HCT116 (cell line): ENCODE results near the gene MLEC. TPM values are rescaled to one million over a fixed set of nuclear protein-coding genes. Genes with fewer than 3 reads are reported as not detected.

Source experiments
- ATAC-seq: fragments of 200-7000 bp; cut with Tn5 transposase; 2 replicates; pipeline ENCODE4 v1.9.1; 2020; ENCODE audit warnings: mild to moderate bottlenecking, moderate library complexity
- BruUV-seq: library from RNA; stranded (reverse); fragments of 400-500 nt; replicated peaks from 2 replicates; lab custom pipeline; 2021; lab: Mats Ljungman, UMichigan
- CTCF ChIA-PET: fragments of 300-600 bp; sonication (Branson Sonifier 250); formaldehyde crosslinking; loops from one replicate; lab custom pipeline; 2021; ENCODE audit warnings: antibody characterized with exemption; lab: Charles Lee
- POLR2A ChIA-PET: fragments of 300-600, 350-600 bp; sonication (Branson Sonifier 250); formaldehyde crosslinking; loops from one replicate; lab custom pipeline; 2021; ENCODE audit warnings: antibody characterized with exemption; lab: Charles Lee
- RAD21 ChIA-PET, 2 experiments: fragments of 300-600 bp; sonication (Branson Sonifier 250); formaldehyde crosslinking; loops; one replicate each; lab custom pipeline; 2023; ENCODE audit warnings: low total read pairs in 2 of 2; ENCODE audit not compliant: uncharacterized antibody in 2 of 2, unreplicated experiment in 2 of 2, low non-redundant PET in 1 of 2; lab: Charles Lee
- DNase-seq: peaks from one replicate; pipeline ENCODE4 v3.0.0-alpha.2; 2010; ENCODE audit warnings: low read depth, low spot score
- H2AFZ ChIP-seq: fragments of 200-600 bp; shearing (Covaris generic), sonication (generic); 2 replicates; pipeline ENCODE4 v1.6.1; 2017; ENCODE audit warnings: low read depth, mixed run types, mixed read lengths, antibody characterized with exemption, low read length; ENCODE audit not compliant: poor library complexity, severe bottlenecking
- H3K27ac ChIP-seq: 2 replicates; pipeline ENCODE4 v1.5.1; 2012; ENCODE audit warnings: low read depth, low read length
- H3K27me3 ChIP-seq: fragments of 200-600 bp; sonication (generic); 2 replicates; pipeline ENCODE4 v1.6.1; 2016; ENCODE audit warnings: mixed run types, low read length, mixed read lengths; ENCODE audit not compliant: insufficient read depth
- H3K36me3 ChIP-seq, 2 experiments: fragments of 200-500 bp in 1 of 2; fragments of 200-600 bp in 1 of 2; sonication (Bioruptor generic) in 1 of 2; sonication (generic) in 1 of 2; 2 replicates each; pipeline versions ENCODE4 v1.5.1 to v1.6.1; 2014 to 2016; ENCODE audit warnings: low read length in 2 of 2, inconsistent platforms in 1 of 2, mixed read lengths in 1 of 2, mixed run types in 1 of 2; ENCODE audit not compliant: insufficient read depth in 2 of 2, control insufficient read depth in 1 of 2
- H3K4me1 ChIP-seq, 2 experiments: fragments of 200-600 bp in 1 of 2; sonication (generic) in 1 of 2; 2 replicates each; pipeline versions ENCODE4 v1.5.1 to v1.6.1; 2012 to 2017; ENCODE audit warnings: low read length in 2 of 2, inconsistent platforms in 1 of 2, mild to moderate bottlenecking in 1 of 2, mixed read lengths in 1 of 2, mixed run types in 1 of 2, moderate library complexity in 1 of 2; ENCODE audit not compliant: insufficient read depth in 2 of 2, control insufficient read depth in 1 of 2
- H3K4me2 ChIP-seq: fragments of 200-600 bp; sonication (generic); 2 replicates; pipeline ENCODE4 v1.6.1; 2017; ENCODE audit warnings: mixed run types, low read length, mixed read lengths
- H3K4me3 ChIP-seq, 2 experiments: fragments of 200-600 bp in 1 of 2; sonication (generic) in 1 of 2; replicated peaks in 1 of 2; 2 replicates each; pipeline ENCODE4 v1.5.1; 2011 to 2016; ENCODE audit warnings: low read length in 2 of 2, control low read depth in 1 of 2, low read depth in 1 of 2, mild to moderate bottlenecking in 1 of 2, mixed read lengths in 1 of 2, mixed run types in 1 of 2
- H3K79me2 ChIP-seq: fragments of 200-600 bp; sonication (generic); 2 replicates; pipeline ENCODE4 v1.6.1; 2017; ENCODE audit warnings: mild to moderate bottlenecking, mixed run types, low read length, moderate library complexity, mixed read lengths; ENCODE audit not compliant: insufficient read depth
- H3K9ac ChIP-seq: fragments of 200-600 bp; sonication (generic); 2 replicates; pipeline ENCODE4 v1.6.1; 2016; ENCODE audit warnings: low read length, mixed read lengths
- H3K9me2 ChIP-seq: fragments of 200-600 bp; sonication (generic), shearing (Covaris generic); 2 replicates; pipeline ENCODE4 v1.6.1; 2017; ENCODE audit warnings: mixed run types, mild to moderate bottlenecking, moderate library complexity; ENCODE audit not compliant: insufficient read depth
- H3K9me3 ChIP-seq, 2 experiments: fragments of 200-500 bp in 1 of 2; fragments of 200-600 bp in 1 of 2; sonication (Bioruptor generic) in 1 of 2; sonication (generic) in 1 of 2; 2 replicates each; pipeline ENCODE4 v1.6.1; 2014 to 2017; ENCODE audit warnings: low read length in 2 of 2, mixed read lengths in 2 of 2, inconsistent platforms in 1 of 2, low read depth in 1 of 2, mild to moderate bottlenecking in 1 of 2, mixed run types in 1 of 2, moderate library complexity in 1 of 2; ENCODE audit not compliant: control insufficient read depth in 1 of 2, insufficient read depth in 1 of 2
- H4K20me1 ChIP-seq: fragments of 200-600 bp; sonication (generic), shearing (Covaris generic); 2 replicates; pipeline ENCODE4 v1.6.1; 2017; ENCODE audit warnings: mixed run types, mild to moderate bottlenecking, moderate library complexity; ENCODE audit not compliant: insufficient read depth
- CBX3 ChIP-seq: IDR thresholded peaks from 2 replicates; pipeline ENCODE4 v1.6.1; 2012; ENCODE audit warnings: low read depth
- CEBPB ChIP-seq: IDR thresholded peaks from 2 replicates; pipeline ENCODE4 v1.6.1; 2012; ENCODE audit warnings: low read depth
- EZH2 ChIP-seq: fragments of 200-600 bp; sonication (generic); IDR thresholded peaks from 2 replicates; pipeline ENCODE4 v1.6.1; 2017; ENCODE audit warnings: antibody characterized with exemption, mixed run types
- EZH2phosphoT487 ChIP-seq: fragments of 200-600 bp; IDR thresholded peaks from 2 replicates; pipeline ENCODE4 v1.6.1; 2018; ENCODE audit warnings: antibody characterized with exemption, borderline replicate concordance
- FOSL1 ChIP-seq: IDR thresholded peaks from 2 replicates; pipeline ENCODE4 v1.6.1; 2012; ENCODE audit warnings: low read depth
- JUND ChIP-seq: IDR thresholded peaks from 2 replicates; pipeline ENCODE4 v1.6.1; 2012
- POLR2A ChIP-seq: IDR thresholded peaks from 2 replicates; pipeline ENCODE4 v1.7.0; 2011; ENCODE audit warnings: borderline replicate concordance; ENCODE audit not compliant: insufficient read depth, insufficient read length; ENCODE audit errors: extremely low read depth
- SP1 ChIP-seq: IDR thresholded peaks from 2 replicates; pipeline ENCODE4 v1.6.1; 2012; ENCODE audit warnings: low read depth
- SRF ChIP-seq: IDR thresholded peaks from 2 replicates; pipeline ENCODE4 v1.6.1; 2012; ENCODE audit warnings: low read depth
- TCF7L2 ChIP-seq: IDR thresholded peaks from 2 replicates; pipeline ENCODE4 v1.7.0; 2011; ENCODE audit warnings: borderline replicate concordance, inconsistent platforms; ENCODE audit not compliant: insufficient read depth, insufficient read length; ENCODE audit errors: extremely low read depth
- intact Hi-C: fragments of 100-400 bp; cut with micrococcal nuclease; formaldehyde crosslinking; loops from 2 replicates; pipeline ENCODE4 v1.10.0; 2022
- total RNA-seq: library from RNA; stranded (reverse); gene quantifications from one replicate; pipeline ENCODE4 v1.2.1, GENCODE V29; 2021; ENCODE audit not compliant: unreplicated experiment

The MLEC gene
- total RNA-seq, 1 experiment from 2014 or later = 152 TPM

DNA sequence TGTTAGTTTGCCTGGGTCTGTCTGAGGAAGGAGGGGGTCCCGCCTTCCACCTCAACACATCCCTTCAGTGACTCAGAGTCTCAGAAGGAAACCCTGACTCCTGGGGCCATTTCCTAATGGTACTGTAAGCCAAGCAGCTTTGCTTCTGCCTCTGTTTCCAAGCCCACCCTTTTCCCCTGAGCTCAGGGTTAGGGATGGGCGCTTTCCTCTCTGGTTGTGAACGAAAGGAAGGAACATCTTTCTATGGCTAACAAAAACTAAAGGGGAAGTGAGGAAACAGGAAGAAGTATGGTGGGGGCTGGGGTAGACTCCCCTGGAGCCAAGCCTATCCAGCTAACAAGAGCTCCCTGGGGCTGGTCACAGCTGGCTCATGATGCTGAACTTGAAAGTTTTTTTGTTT is 11.7 kb downstream of the MLEC start:
- H3K36me3 ChIP-seq = peaks cover 56 to 82% of the 10 kb centered on the region in 2 experiments

GRCh38 chr12:120699553-120699952 is 12.6 kb downstream of the MLEC start:
- Histone ChIP-seq H2AFZ (no peak overlapping the region), H3K79me2 (peaks cover 3% of the 10 kb centered on the region; the same call in 1 of the 2 replicates), H3K4me2 (no peak overlapping the region), H3K4me3 (no peak overlapping the region), H3K27ac (no peak overlapping the region), H3K4me1 (no peaks in the 10 kb centered on the region), H3K36me3 (peaks cover 48 to 75% of the 10 kb centered on the region in 2 experiments), H3K9ac (no peak overlapping the region), H3K9me3 (no peaks in the 10 kb centered on the region), H3K27me3 (no peaks in the 10 kb centered on the region), H3K9me2 (no peaks in the 10 kb centered on the region), H4K20me1 (no peaks in the 10 kb centered on the region)
- ATAC-seq (no peak), DNase-seq (no peak)
- TF ChIP-seq EZH2 (no peak), CBX3 (no peak), TCF7L2 (no peak), EZH2phosphoT487 (no peak), POLR2A (no peak), SP1 (no peak)
- intact Hi-C loops = no loop called here
- ChIA-PET CTCF (no interaction called here), RAD21 (no interaction called here), POLR2A (no interaction called here)
- BruUV-seq = no TSS peak

More for the DNA sequence above, 11.7 kb downstream of the MLEC start:
- no peak overlapping the region for H3K4me2 ChIP-seq
- no peak for DNase-seq
- H3K27me3 ChIP-seq = no peaks in the 10 kb centered on the region
- H3K9ac ChIP-seq = no peak overlapping the region
- peaks cover 7% of the 10 kb centered on the region for H3K79me2 ChIP-seq
- no peaks in the 10 kb centered on the region for H3K9me2 ChIP-seq
- no peaks in the 10 kb centered on the region for H3K9me3 ChIP-seq
- TF ChIP-seq JUND = no peak
- no peak for TF ChIP-seq CEBPB
- no peak for TF ChIP-seq EZH2phosphoT487
- no peak for TF ChIP-seq SRF
- TF ChIP-seq FOSL1 = no peak
- TF ChIP-seq, all 23 proteins: peak for 0
- Histone ChIP-seq H4K20me1 (no peaks in the 10 kb centered on the region), H3K4me3 (no peak overlapping the region), H2AFZ (no peak overlapping the region), H3K4me1 (no peaks in the 10 kb centered on the region), H3K27ac (no peak overlapping the region)
- ATAC-seq = no peak
- BruUV-seq = no TSS peak
- intact Hi-C loops = no loop called here
- ChIA-PET RAD21 (no interaction called here), POLR2A (interaction anchor here (1.2 kb wide), 1 partner anchor 10 kb away, joined by 3 read pairs; no protein-coding TSS in a partner anchor), CTCF (interaction anchor here (1.2 kb wide), 1 partner anchor 51 kb away, joined by 5 read pairs; no protein-coding TSS in a partner anchor)
